Ovary (tissue), 9 donors: ENCODE results near the gene TENM3. TPM values are rescaled to one million over a fixed set of nuclear protein-coding genes. Genes with fewer than 3 reads are reported as not detected.

Experiments
- DNase-seq, 5 donors: peaks; one replicate each; pipeline ENCODE4 v3.0.0-alpha.2; 2019 to 2020
- H3K27ac ChIP-seq, 2 donors: fragments of 200-600 bp; one replicate each; pipeline versions ENCODE4 v1.5.1 to v1.8.0; 2019 to 2022
- H3K27me3 ChIP-seq: fragments of 200-600 bp; one replicate; pipeline ENCODE4 v1.8.0; 2022
- H3K36me3 ChIP-seq: fragments of 200-600 bp; sonication (generic); one replicate; pipeline ENCODE4 v1.5.1; 2019
- H3K4me1 ChIP-seq: one replicate; pipeline ENCODE4 v1.8.1; 2013; ENCODE audit warnings: mild to moderate bottlenecking, moderate library complexity; ENCODE audit not compliant: insufficient read depth
- H3K4me3 ChIP-seq: fragments of 200-600 bp; sonication (generic); one replicate; pipeline ENCODE4 v1.5.1; 2017
- H3K9me3 ChIP-seq, 2 donors: fragments of 200-600 bp in 1 of 2; sonication (generic) in 1 of 2; one replicate each; pipeline versions ENCODE4 v1.5.1 to v1.8.1; 2013 to 2019; ENCODE audit warnings: mild to moderate bottlenecking in 1 of 2, moderate library complexity in 1 of 2
- EP300 ChIP-seq: sonication (generic); formaldehyde crosslinking; IDR thresholded peaks from one replicate; pipeline ENCODE4 v1.6.1; 2017; ENCODE audit warnings: antibody characterized with exemption
- POLR2A ChIP-seq: fragments of 450-650 bp; IDR thresholded peaks from one replicate; pipeline ENCODE4 v1.6.1; 2017; ENCODE audit warnings: antibody characterized with exemption, mild to moderate bottlenecking, moderate library complexity
- WGBS, 3 donors: extraction: QIAGEN DNeasy Blood & Tissue Kit in 1 of 3; methylation state at CpG; one replicate each; pipeline versions ENCODE4 v1.1.5 to v1.1.7; 2013 to 2017; 5-methylcytosine and 5-hydroxymethylcytosine counted together
- intact Hi-C, 4 donors: fragments of 100-400 bp; cut with DNase I; formaldehyde crosslinking; loops; one replicate each; pipeline versions ENCODE4 v1.11.0 to v1.15.1; 2022 to 2023
- polyA plus RNA-seq, 2 donors: library from polyadenylated mRNA; stranded (reverse); fragments of 200-250 nt in 1 of 2; fragments of 350-450 nt in 1 of 2; fragmentation: Illumina TruSeq in 1 of 2; extraction: RNeasy Lipid Tissue Mini Kit (QIAGEN cat#74804) in 1 of 2; gene quantifications; one replicate each; pipeline ENCODE4 v1.2.3, GENCODE V29; 2013 to 2014
- total RNA-seq, 7 donors: library from RNA; depleted of rRNA in 2 of 7; stranded (reverse); fragments of >200 nt in 2 of 7; fragmentation: NEBNext Ultra II Directional in 3 of 7; extraction: Animal tissue kit (Norgen Biotek cat#: 25700) in 3 of 7; gene quantifications; one replicate each; pipeline versions ENCODE4 v1.1.0 to v1.2.4, GENCODE V29; 2016 to 2023
- TF ChIP-seq, protein P1 (sequence below), 3 donors: fragments of 450-650 bp in 2 of 3; fragments of 200-600 bp in 1 of 3; IDR thresholded peaks; one replicate each; pipeline versions ENCODE4 v1.5.1 to v1.8.0; 2016 to 2022; ENCODE audit warnings: antibody characterized with exemption in 3 of 3, mild to moderate bottlenecking in 1 of 3
- donor health status: DM: no; HTN: no; CAD: no; lungs with moderate emphysema.
- donor health status: DM: no; HTN: no; CAD: no.
- donor health status: Bipolar disorder and iron deficiency.
- donor health status: DM: yes; HTN: yes; CAD: no.
- donor health status: DM: no; HTN: no; CAD: no.
- donor health status: DM: yes; HTN: yes; CAD: no.

TENM3 gene
- total and polyA plus RNA-seq, 9 donors = 0.82 to 16.1 (median 5.7) TPM

DNA sequence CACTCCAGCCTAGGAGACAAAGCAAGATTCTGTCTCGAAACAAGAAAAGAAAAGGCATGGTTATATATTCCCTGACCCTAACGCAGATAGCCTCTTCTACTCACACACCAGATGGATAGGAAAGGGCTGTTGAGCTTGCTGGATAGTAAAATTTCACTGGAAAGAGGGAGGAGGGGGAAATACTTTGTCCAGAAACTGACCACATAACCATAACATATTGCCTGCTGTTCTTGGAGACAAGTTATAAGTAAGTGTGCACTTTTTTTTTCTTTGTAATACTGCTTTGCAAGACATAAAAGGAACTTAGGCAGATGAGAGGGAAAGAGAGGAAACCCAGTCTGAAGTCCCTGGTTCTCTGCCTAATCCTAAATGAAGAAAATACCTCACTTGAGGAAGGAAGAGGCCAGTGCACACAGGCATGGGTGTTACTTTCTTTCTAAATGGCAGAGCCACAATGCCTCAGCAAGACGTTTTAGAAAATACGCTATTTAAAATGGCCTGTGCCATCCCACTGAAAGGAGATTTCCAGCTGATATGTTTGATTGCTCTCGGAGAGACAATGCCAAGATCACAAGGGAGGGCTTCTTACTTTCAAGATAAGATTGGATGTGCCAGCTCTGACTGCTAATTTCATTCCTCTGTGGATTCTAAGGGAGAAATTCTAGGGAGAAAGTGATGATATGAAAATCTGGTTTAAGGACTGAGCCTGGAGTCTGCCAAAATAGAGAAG lies 533.3 kb downstream of the TENM3 start:
- H3K27me3 ChIP-seq = no peaks in the 10 kb centered on the region
- intact Hi-C loops = no loop called here
- WGBS, 3 donors = 19 to 45% (median 32%) methylated on average over 5 of the region's 5 CpGs
- no peaks in the 10 kb centered on the region for H3K9me3 ChIP-seq
- DNase-seq = no peak
- H3K4me1 ChIP-seq = no peaks in the 10 kb centered on the region
- no peak overlapping the region for H3K4me3 ChIP-seq
- no peak overlapping the region for H3K27ac ChIP-seq
- TF ChIP-seq, protein P1, sequence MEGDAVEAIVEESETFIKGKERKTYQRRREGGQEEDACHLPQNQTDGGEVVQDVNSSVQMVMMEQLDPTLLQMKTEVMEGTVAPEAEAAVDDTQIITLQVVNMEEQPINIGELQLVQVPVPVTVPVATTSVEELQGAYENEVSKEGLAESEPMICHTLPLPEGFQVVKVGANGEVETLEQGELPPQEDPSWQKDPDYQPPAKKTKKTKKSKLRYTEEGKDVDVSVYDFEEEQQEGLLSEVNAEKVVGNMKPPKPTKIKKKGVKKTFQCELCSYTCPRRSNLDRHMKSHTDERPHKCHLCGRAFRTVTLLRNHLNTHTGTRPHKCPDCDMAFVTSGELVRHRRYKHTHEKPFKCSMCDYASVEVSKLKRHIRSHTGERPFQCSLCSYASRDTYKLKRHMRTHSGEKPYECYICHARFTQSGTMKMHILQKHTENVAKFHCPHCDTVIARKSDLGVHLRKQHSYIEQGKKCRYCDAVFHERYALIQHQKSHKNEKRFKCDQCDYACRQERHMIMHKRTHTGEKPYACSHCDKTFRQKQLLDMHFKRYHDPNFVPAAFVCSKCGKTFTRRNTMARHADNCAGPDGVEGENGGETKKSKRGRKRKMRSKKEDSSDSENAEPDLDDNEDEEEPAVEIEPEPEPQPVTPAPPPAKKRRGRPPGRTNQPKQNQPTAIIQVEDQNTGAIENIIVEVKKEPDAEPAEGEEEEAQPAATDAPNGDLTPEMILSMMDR (IDR thresholded peaks at IDR 0.05) = no peak
- TF ChIP-seq POLR2A (no peak), EP300 (no peak)
- no peaks in the 10 kb centered on the region for H3K36me3 ChIP-seq

DNA sequence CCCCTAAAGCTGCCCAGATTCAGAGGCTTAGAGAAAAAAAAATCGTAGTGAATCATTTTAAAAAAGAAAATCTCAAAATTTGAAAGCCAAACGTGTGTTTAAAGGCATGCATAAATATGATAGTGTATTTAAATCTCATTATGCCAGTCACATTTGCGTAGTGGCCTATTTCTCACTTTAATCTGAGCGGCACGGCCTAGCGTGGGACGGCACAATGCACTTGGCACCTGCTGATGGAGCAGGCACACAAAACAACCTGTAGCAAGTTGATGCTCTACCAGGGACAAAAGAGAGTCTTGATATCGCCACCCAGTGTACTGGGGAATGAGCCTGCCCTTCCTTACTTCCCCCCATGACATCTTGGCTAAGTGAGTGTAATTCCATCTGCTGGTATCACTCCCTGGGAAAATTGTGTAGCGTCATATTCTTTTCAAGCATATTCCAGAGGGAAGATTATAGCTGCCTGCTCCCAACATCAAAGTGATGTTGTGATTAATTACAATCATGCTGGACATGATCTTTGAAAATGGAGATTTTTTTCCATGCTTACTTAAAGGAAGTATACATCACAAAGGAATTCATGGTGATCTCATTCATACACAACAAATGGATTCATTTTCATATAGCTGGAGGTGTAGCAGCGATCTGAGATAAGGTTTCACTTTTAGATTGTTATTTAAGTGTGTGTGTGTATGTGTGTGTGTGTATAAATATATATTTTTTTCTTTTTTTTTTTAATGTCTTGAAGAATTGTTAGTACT lies 535.2 kb downstream of the TENM3 start:
- no peaks in the 10 kb centered on the region for H3K36me3 ChIP-seq
- H3K9me3 ChIP-seq = no peaks in the 10 kb centered on the region
- no peaks in the 10 kb centered on the region for H3K4me1 ChIP-seq
- TF ChIP-seq POLR2A (no peak), EP300 (no peak)
- TF ChIP-seq, protein P1 (IDR thresholded peaks at IDR 0.05) = no peak
- H3K4me3 ChIP-seq = no peak overlapping the region
- no peak overlapping the region for H3K27ac ChIP-seq
- intact Hi-C loops = no loop called here
- 83 to 86% (median 83%) methylated on average over 10 of the region's 10 CpGs for WGBS, 3 donors
- DNase-seq = no peak
- H3K27me3 ChIP-seq = no peaks in the 10 kb centered on the region

DNA sequence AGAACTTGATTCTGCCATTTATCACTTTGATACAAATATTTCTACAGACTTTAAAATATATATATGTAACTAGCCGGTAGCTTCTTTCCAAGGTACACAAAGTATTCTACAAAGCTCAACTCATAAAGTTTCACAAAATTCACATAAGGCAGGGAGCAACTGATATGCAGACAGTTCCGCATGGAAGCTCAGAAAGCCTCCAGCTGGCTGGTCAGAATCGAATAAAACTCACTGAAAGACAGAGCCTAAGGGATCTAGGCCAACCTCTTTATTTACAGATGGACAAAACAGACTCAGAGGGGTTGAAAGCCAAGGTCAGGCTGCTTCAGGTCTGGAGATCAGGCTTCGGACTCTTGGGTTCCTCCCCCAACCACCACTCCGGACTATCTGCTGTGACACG lies 543.8 kb downstream of the TENM3 start:
- no peaks in the 10 kb centered on the region for H3K36me3 ChIP-seq
- no peak overlapping the region for H3K4me3 ChIP-seq
- TF ChIP-seq EP300 = no peak
- no peak for TF ChIP-seq POLR2A

GRCh38 chr4:182788201-182788600 lies 545.0 kb downstream of the TENM3 start:
- no peaks in the 10 kb centered on the region for H3K9me3 ChIP-seq
- intact Hi-C loops = no loop called here
- no peaks in the 10 kb centered on the region for H3K4me1 ChIP-seq
- no peak overlapping the region for H3K27ac ChIP-seq
- TF ChIP-seq, protein P1 (IDR thresholded peaks at IDR 0.05) = no peak
- TF ChIP-seq EP300 (no peak), POLR2A (no peak)
- no peaks in the 10 kb centered on the region for H3K27me3 ChIP-seq
- H3K36me3 ChIP-seq = no peaks in the 10 kb centered on the region
- DNase-seq = no peak
- H3K4me3 ChIP-seq = no peak overlapping the region
- WGBS, 3 donors = 55 to 77% (median 76%) methylated on average over 7 of the region's 7 CpGs

More for the DNA sequence above, 543.8 kb downstream of the TENM3 start:
- Histone ChIP-seq H3K27me3 (no peaks in the 10 kb centered on the region), H3K4me1 (no peaks in the 10 kb centered on the region), H3K27ac (no peak overlapping the region), H3K9me3 (no peaks in the 10 kb centered on the region)
- WGBS, 3 donors = 48 to 55% (median 49%) methylated on average over 6 of the region's 6 CpGs
- no peak for DNase-seq
- intact Hi-C loops = no loop called here

DNA sequence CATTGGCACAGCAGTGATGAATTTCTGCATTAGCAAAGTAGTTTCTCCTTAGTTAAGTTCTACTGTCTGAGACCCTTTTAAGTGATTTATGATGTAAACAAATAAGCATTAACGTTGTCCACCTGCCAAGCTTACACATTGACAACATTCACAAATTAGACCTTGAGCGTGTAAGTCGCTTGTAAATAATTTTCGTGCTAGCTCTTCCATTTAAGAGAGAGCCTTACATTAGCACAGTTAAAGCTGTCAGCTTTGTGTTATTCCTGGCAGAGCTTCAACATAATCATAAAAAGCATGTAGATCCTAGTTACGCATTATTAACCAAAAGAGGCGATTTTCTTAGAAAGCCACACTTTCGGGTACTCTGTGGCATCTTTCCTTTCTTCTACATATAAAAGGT lies 546.3 kb downstream of the TENM3 start:
- no peaks in the 10 kb centered on the region for H3K9me3 ChIP-seq
- H3K27me3 ChIP-seq = no peaks in the 10 kb centered on the region
- no peak overlapping the region for H3K27ac ChIP-seq
- intact Hi-C loops = no loop called here
- no peaks in the 10 kb centered on the region for H3K36me3 ChIP-seq
- WGBS, 3 donors = 52 to 57% (median 54%) methylated on average over 7 of the region's 7 CpGs
- no peak for DNase-seq
- H3K4me3 ChIP-seq = no peak overlapping the region
- TF ChIP-seq EP300 (no peak), POLR2A (no peak)
- TF ChIP-seq, protein P1 (IDR thresholded peaks at IDR 0.05) = no peak
- no peaks in the 10 kb centered on the region for H3K4me1 ChIP-seq
